Measurements from ENCODE around the gene PCSK6.
"Not testable (repeated sequence)": the region's sequence is repeated elsewhere in the genome, so short reads cannot be mapped to it uniquely, and the experiment has no call there.

The PCSK6 gene

DNA sequence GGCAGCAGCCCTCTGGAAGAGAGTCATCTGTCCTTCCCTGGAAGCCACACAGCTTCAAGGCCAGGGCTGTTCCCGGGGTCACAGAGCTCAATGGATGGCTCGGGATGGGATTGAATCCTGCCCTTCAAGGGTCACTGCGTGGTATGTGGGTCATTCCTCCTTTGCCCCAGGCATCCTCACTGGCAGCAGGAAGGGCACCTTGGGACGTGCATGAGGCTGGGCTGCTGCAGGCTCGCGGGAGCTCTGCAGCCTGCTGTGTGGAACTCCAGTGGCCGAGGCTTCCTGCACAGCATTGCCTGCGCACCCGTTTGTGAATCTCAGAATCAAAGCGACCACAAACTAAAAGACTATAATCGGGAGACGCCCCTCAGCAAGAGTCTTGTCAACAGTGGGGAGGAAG lies 60.7 kb downstream of the PCSK6 start:
- DNase-seq, result no peak

GRCh38 chr15:101427606-101428487 lies 61.7 kb downstream of the PCSK6 start:
- no peak for DNase-seq

- DNase-seq, result no peak
Measured at GRCh38 chr15:101426761-101427333, 62.7 kb downstream of the PCSK6 start.

GRCh38 chr15:101425787-101426365 lies 63.6 kb downstream of the PCSK6 start:
- no peak for DNase-seq

GRCh38 chr15:101424984-101425383 lies 64.5 kb downstream of the PCSK6 start:
- no peak for DNase-seq

DNA sequence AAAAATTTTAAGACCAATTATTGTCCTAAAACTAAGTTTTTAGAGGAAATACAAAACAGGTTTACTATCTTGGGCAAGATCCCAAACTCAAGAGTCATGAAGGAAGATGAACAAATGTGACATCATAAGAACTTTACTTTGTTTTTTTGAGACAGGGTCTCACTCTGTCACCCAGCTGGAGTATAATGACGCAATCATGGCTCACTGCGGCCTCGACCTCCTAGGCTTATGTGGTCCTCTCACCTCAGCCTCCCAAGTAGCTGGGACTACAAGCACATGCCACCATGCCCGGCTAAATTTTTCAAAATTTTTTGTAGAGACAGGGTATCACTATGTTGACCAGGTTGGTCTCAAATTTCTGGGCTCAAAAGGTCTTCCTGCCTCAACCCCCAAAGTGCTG lies 69.3 kb downstream of the PCSK6 start:
- DNase-seq, result no peak

- not testable (repeated sequence) for DNase-seq
Measured at GRCh38 chr15:101416475-101416874, 73.0 kb downstream of the PCSK6 start.

GRCh38 chr15:101413239-101413638 lies 76.3 kb downstream of the PCSK6 start:
- no peak for DNase-seq

- DNase-seq, result no peak
Measured at GRCh38 chr15:101411581-101411980, 77.9 kb downstream of the PCSK6 start.

- DNase-seq, result no peak
Measured at GRCh38 chr15:101411085-101411484, 78.4 kb downstream of the PCSK6 start.

- no peak for DNase-seq
Measured at GRCh38 chr15:101410612-101411011, 78.9 kb downstream of the PCSK6 start.

GRCh38 chr15:101409621-101410020 lies 79.9 kb downstream of the PCSK6 start:
- no peak for DNase-seq

- DNase-seq, result no peak
Measured at GRCh38 chr15:101407966-101408775, 81.3 kb downstream of the PCSK6 start.

GRCh38 chr15:101407439-101407838 lies 82.1 kb downstream of the PCSK6 start:
- no peak for DNase-seq

DNA sequence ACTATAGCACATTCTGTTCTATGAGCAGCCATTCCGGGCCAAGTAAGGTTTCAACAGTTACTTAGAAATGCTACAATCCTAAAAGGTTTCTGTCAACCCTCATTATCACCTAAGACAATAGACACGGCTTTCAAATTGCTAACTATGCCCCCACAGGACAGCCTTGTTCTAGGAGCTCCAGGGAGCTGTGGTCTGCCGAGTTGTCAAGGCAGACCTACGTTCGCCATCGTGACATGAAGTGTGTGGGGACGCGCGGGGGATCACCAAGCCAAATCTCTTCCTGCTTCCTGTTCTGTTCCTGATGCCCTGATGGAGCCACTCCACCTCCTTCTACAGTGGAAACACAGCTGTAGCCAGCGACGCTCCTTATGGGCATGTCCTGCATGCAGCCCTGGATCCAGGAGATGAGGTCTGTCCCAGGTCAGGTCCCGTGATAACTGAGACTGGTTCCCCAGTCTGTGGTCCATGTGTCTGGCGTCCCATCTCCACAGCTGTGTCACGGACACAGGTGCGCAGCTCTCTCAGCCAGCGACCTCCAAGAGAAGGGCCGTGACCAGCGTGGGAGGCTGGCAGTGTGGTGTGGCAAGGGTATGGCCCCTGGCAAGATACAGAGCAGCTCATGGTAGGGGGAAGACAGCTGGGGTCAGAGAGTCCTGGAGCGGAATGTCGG lies 82.8 kb downstream of the PCSK6 start:
- DNase-seq, result no peak

DNA sequence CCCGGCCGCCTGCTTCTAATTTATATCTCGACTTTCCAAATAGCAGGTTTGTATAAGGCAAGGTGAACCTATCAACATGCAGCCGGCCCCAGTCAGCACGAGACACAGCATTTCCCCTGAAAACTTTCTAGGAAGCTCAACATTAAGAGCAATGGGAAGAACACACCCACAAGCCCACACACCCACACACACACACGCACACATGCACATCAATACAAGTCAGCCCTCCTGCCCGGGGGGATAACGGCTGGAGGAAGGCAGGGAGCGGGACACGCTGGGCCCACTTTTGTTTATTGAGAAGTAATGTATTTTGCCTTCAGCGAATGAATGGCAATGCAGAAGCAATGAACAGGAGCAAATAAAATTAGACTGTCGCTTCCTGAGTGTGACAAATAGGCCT lies 83.5 kb downstream of the PCSK6 start:
- DNase-seq, result no peak

- no peak for DNase-seq
Measured at GRCh38 chr15:101404245-101404644, 85.3 kb downstream of the PCSK6 start.

- not testable (repeated sequence) for DNase-seq
Measured at GRCh38 chr15:101402883-101403282, 86.6 kb downstream of the PCSK6 start.

DNA sequence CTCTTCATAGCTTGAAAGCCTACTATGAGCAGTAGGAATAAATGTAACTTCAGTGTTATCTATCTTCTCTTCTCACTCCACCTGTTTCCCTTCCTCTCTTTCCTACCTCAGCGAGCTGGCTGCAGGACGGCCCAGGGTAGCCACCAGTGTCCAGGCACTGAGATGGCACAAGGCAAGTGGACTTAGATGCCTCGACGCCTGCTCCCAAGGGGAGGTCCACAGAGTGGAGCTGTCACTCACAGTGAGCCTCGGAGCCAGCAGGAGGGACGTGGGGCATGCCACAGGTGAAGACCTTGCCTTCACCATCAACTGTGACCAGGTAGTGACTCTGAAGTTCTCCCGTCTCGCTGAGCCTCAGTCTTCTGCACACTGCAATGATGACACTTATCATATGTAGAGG lies 88.2 kb downstream of the PCSK6 start:
- DNase-seq, result no peak

DNA sequence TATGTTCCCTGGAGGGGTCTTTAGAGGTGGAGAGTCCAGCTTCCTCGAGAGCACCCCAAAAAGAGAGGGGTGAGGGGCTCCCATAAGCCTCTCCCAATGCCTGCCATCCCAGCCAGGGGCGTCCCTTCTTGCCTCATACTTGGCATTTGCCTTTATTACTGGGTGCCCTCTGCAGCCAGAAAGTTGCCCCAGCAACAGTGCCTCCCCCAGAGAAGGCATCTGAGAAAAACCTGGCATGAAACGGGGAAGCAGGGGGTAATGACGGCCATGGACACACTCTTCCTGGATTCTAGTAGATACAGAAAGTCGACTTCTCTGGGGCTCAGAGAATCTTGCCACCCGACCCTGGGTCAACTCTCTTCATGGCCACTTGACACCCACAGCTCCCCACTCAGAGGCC lies 90.1 kb downstream of the PCSK6 start:
- DNase-seq, result no peak

DNA sequence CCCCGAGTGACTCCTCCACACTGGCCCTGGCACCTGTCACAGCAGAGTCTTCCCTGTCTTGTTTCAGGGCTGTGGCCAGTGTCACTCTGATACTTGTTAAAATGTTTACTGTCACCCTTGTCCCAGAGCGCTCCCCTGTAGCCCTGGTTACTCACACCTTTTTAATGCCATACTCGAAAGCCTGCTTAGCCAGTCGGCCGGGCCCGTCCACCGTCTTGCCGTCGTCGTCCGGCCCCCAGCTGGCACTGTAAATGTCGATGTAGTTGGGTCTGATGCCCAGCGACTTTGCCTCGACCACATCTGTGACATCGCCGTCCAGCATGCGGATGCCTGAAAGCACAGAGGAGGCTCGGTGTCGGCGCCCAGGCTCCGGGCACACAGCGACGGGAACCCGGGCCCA lies 91.3 kb downstream of the PCSK6 start:
- no peak for DNase-seq

GRCh38 chr15:101397521-101398003 lies 91.9 kb downstream of the PCSK6 start:
- no peak for DNase-seq

Measured in hippocampal formation (tissue), 2 donors.